K562 (cell line): ENCODE data around the gene OR7C1. TPM values are rescaled to one million over a fixed set of nuclear protein-coding genes. Genes with fewer than 3 reads are reported as not detected.
A peak's percentile ranks its signal among the peaks of the same experiment; 100 is the strongest.

Experiments
- ATAC-seq: fragments of 200-7000 bp; cut with Tn5 transposase; 3 replicates; pipeline ENCODE4 v1.9.1; 2020; ENCODE audit warnings: moderate library complexity
- BruUV-seq: library from RNA; stranded (reverse); fragments of 400-500 nt; replicated peaks from 2 replicates; lab custom pipeline; 2021; lab: Mats Ljungman, UMichigan
- CTCF ChIA-PET: fragments of 300-600 bp; formaldehyde crosslinking; extraction: SDS; loops from one replicate; lab custom pipeline; 2021; ENCODE audit warnings: low intra/inter-chr PET ratio; lab: Yijun Ruan, JAX
- POLR2A ChIA-PET: fragments of 300-600, 350-650 bp; sonication (Branson Sonifier 250); formaldehyde crosslinking; extraction: SDS; loops from one replicate; lab custom pipeline; 2021; ENCODE audit warnings: antibody characterized with exemption, inconsistent platforms; lab: Yijun Ruan, JAX
- DNase-seq, 4 experiments: peaks; one replicate each; pipeline versions ENCODE4 v3.0.0 to v3.0.0-alpha.2; 2011 to 2018; ENCODE audit warnings: low spot score in 3 of 4, mixed read lengths in 3 of 4; ENCODE audit errors: extremely low read depth in 1 of 4
- FAIRE-seq: peaks from 2 replicates; lab custom pipeline; 2011; peaks lifted over from hg19 to GRCh38; lab: Jason Lieb, UNC
- H2AFZ ChIP-seq: 2 replicates; pipeline ENCODE4 v1.6.0; 2011; ENCODE audit warnings: low read depth, low read length, control low read depth, inconsistent platforms
- H3K27ac ChIP-seq: fragments of 200-600 bp; 3 replicates; pipeline ENCODE4 v1.8.0; 2011; ENCODE audit warnings: low read depth, mild to moderate bottlenecking, control low read depth, inconsistent platforms, low read length, moderate library complexity, mixed read lengths; ENCODE audit errors: extremely low read depth
- H3K27me3 ChIP-seq, 2 experiments: fragments of 300-600 bp in 1 of 2; 2 replicates in 1 of 2; 3 replicates in 1 of 2; pipeline versions ENCODE4 v1.6.0 to v1.8.0; 2011; ENCODE audit warnings: inconsistent platforms in 2 of 2, low read length in 2 of 2, mild to moderate bottlenecking in 1 of 2, mixed read lengths in 1 of 2, moderate library complexity in 1 of 2; ENCODE audit not compliant: control insufficient read depth in 2 of 2, insufficient read depth in 2 of 2
- H3K36me3 ChIP-seq: fragments of 300-600 bp; 3 replicates; pipeline ENCODE4 v1.8.0; 2011; ENCODE audit warnings: mild to moderate bottlenecking, low read length, inconsistent platforms; ENCODE audit not compliant: control insufficient read depth, insufficient read depth
- H3K4me1 ChIP-seq, 2 experiments: fragments of 200-600 bp in 1 of 2; replicated peaks in 1 of 2; 2 replicates in 1 of 2; 3 replicates in 1 of 2; pipeline versions ENCODE4 v1.5.1 to v1.8.0; 2011; ENCODE audit warnings: inconsistent platforms in 2 of 2, low read length in 2 of 2, mild to moderate bottlenecking in 1 of 2, mixed read lengths in 1 of 2, moderate library complexity in 1 of 2; ENCODE audit not compliant: control insufficient read depth in 2 of 2, insufficient read depth in 2 of 2
- H3K4me2 ChIP-seq: 2 replicates; pipeline ENCODE4 v1.6.1; 2011; ENCODE audit warnings: low read length, control low read depth, inconsistent platforms, mixed read lengths; ENCODE audit not compliant: insufficient read depth
- H3K4me3 ChIP-seq: fragments of 200-600 bp; sonication (generic), shearing (Covaris generic); 2 replicates; pipeline ENCODE4 v1.5.1; 2016; ENCODE audit warnings: control low read depth, inconsistent platforms
- H3K79me2 ChIP-seq: fragments of 200-600 bp; 3 replicates; pipeline ENCODE4 v1.8.0; 2011; ENCODE audit warnings: low read length, inconsistent platforms; ENCODE audit not compliant: control insufficient read depth, insufficient read depth
- H3K9ac ChIP-seq, 2 experiments: 2 replicates each; pipeline versions ENCODE4 v1.6.0 to v1.6.1; 2011; ENCODE audit warnings: low read depth in 2 of 2, low read length in 2 of 2, control low read depth in 1 of 2, inconsistent platforms in 1 of 2, mild to moderate bottlenecking in 1 of 2, mixed read lengths in 1 of 2; ENCODE audit not compliant: insufficient read depth in 1 of 2
- H3K9me1 ChIP-seq: one replicate; pipeline ENCODE4 v1.6.0; 2011; ENCODE audit warnings: inconsistent platforms, mild to moderate bottlenecking, low read length, moderate library complexity; ENCODE audit not compliant: control insufficient read depth, insufficient read depth
- H3K9me3 ChIP-seq: replicated peaks from 2 replicates; pipeline ENCODE4 v1.5.1; 2011; ENCODE audit warnings: low read depth, low read length, inconsistent platforms; ENCODE audit not compliant: control insufficient read depth, insufficient read depth
- H4K20me1 ChIP-seq: replicated peaks from 2 replicates; pipeline ENCODE4 v1.6.1; 2011; ENCODE audit warnings: low read length, inconsistent platforms, mixed read lengths; ENCODE audit not compliant: control insufficient read depth, insufficient read depth
- ATF1 ChIP-seq, 2 experiments: fragments of 450-650 bp in 1 of 2; IDR thresholded peaks; 2 replicates each; pipeline ENCODE4 v1.6.1; 2016; ENCODE audit warnings: missing compliant biosample characterization in 1 of 2, missing genetic modification characterization in 1 of 2
- NCOR1 ChIP-seq: fragments of 450-650 bp; IDR thresholded peaks from 2 replicates; pipeline ENCODE4 v1.6.1; 2016; ENCODE audit warnings: mild to moderate bottlenecking, moderate library complexity
- NRF1 ChIP-seq, 2 experiments: fragments of 450-650 bp; IDR thresholded peaks in 1 of 2; conservative IDR thresholded peaks in 1 of 2; 2 replicates each; pipeline ENCODE4 v1.6.1; 2014; ENCODE audit warnings: mild to moderate bottlenecking in 2 of 2
- REST ChIP-seq, 2 experiments: fragments of 450-650 bp; formaldehyde crosslinking in 1 of 2; IDR thresholded peaks; 2 replicates each; pipeline versions ENCODE4 v1.4.0 to v1.6.1; 2014 to 2020; ENCODE audit warnings: mild to moderate bottlenecking in 2 of 2, borderline replicate concordance in 1 of 2, low read depth in 1 of 2
- RFX7 ChIP-seq: fragments of 250-450 bp; sonication (Bioruptor Pico); IDR thresholded peaks from 2 replicates; pipeline ENCODE4 v1.5.1; 2021; ENCODE audit warnings: mild to moderate bottlenecking
- YY1 ChIP-seq, 3 experiments: IDR thresholded peaks; 2 replicates each; pipeline ENCODE4 v1.6.1; 2011; ENCODE audit warnings: low read length in 2 of 3, mild to moderate bottlenecking in 2 of 3, moderate library complexity in 2 of 3, borderline replicate concordance in 1 of 3, control low read depth in 1 of 3, low read depth in 1 of 3; ENCODE audit not compliant: insufficient read depth in 3 of 3, insufficient replicate concordance in 2 of 3, control insufficient read depth in 1 of 3, insufficient read length in 1 of 3; ENCODE audit errors: extremely low read depth in 1 of 3
- WGBS: fragments of 100-300 bp; shearing (Covaris generic); methylation state at CpG from one replicate; pipeline ENCODE4 v1.1.6; 2016; ENCODE audit warnings: low coverage, mixed read lengths; ENCODE audit not compliant: insufficient coverage; ENCODE audit errors: missing lambda C conversion rate; 5-methylcytosine and 5-hydroxymethylcytosine counted together
- in situ Hi-C: fragments of 300-500 bp; cut with MboI; formaldehyde crosslinking; loops from 4 replicates; pipeline ENCODE4 v1.15.0; 2018; ENCODE audit warnings: inconsistent platforms, mixed read lengths
- intact Hi-C: fragments of 100-400 bp; cut with micrococcal nuclease; formaldehyde crosslinking; loops from 2 replicates; pipeline ENCODE4 v1.14.2; 2022
- polyA plus RNA-seq, 8 experiments: library from polyadenylated mRNA; depleted of rRNA in 4 of 8; stranded (reverse) in 5 of 8; unstranded in 3 of 8; fragments of >200 nt; fragmentation: Nextera tagmentation in 2 of 8; fragmentation: Illumina TruSeq in 1 of 8; extraction: Ambion mirVana in 2 of 8; extraction: Trizol in 1 of 8; gene quantifications; 2 replicates each; pipeline versions ENCODE4 v1.2.1 to v1.2.3, GENCODE V29; 2011 to 2014; ENCODE audit warnings: inconsistent platforms in 1 of 8, missing spikeins in 1 of 8
- total RNA-seq, 7 experiments: library from RNA; depleted of rRNA in 6 of 7; stranded (reverse); fragments of >200 nt in 6 of 7; fragmentation: Illumina TruSeq in 2 of 7; extraction: Trizol in 2 of 7; gene quantifications; 2 replicates each; pipeline versions ENCODE4 v1.2.1 to v1.2.3, GENCODE V29; 2011 to 2021; ENCODE audit warnings: low replicate concordance in 1 of 7
- TF ChIP-seq, protein P1 (sequence below): fragments of 450-650 bp; formaldehyde crosslinking; IDR thresholded peaks from 2 replicates; pipeline ENCODE4 v1.4.0; 2020; ENCODE audit warnings: mild to moderate bottlenecking, moderate library complexity

OR7C1 gene
- total and polyA plus RNA-seq, 9 of the 15 experiments (the other 6 are each of a cell fraction or from before 2014, with no cell fraction given), result 0.01 to 0.18 (median 0.10) TPM; not detected in 1

DNA sequence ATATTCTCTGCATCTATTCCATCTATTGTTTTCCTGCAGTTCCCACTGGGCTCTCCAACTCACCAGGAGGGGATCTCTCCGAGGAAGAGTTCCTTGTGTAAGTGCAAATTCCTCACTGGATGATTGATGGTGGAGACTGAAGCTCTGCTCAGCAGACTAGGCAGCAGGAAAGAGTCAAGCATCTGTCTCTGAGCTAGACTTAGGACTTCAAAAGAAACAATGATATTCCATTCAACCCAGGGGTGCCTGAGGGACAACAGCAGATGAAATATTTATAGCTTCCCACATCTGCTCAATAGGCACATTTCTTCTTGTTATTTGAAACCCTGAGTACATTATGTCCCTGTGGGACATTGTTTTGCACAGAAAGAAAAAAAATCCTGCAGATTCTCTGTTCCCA, at the start of gene OR7C1, which contains the start of gene OR7A5 (continued):
- TF ChIP-seq YY1 (IDR thresholded peaks at IDR 0.05; ENCODE audit: borderline replicate concordance in 1 of 3, control insufficient read depth in 1 of 3, extremely low read depth in 1 of 3, insufficient read depth in 3 of 3, insufficient read length in 1 of 3, insufficient replicate concordance in 2 of 3, low read depth in 1 of 3, low read length in 2 of 3) (no peak), ATF1 (CRISPR knock-in tag; IDR thresholded peaks at IDR 0.05) (no peak), ATF1 (tag; IDR thresholded peaks at IDR 0.05) (no peak), NRF1 (conservative IDR thresholded peaks at IDR 0.05 in 1 of 2, IDR thresholded peaks at IDR 0.05 in 1 of 2) (no peak), RFX7 (CRISPR knock-in tag) (no peak)

- Histone ChIP-seq H2AFZ (no peak overlapping the region), H3K27ac (no peak overlapping the region), H3K4me2 (no peak overlapping the region), H3K36me3 (no peaks in the 10 kb centered on the region), H3K9me1 (no peaks in the 10 kb centered on the region), H3K4me3 (no peak overlapping the region), H3K9ac (no peak overlapping the region), H3K27me3 (0 out of 5 replicates have a peak, but pooled peaks cover 0 to 3% of the 10 kb centered on the region in 2 experiments), H3K79me2 (no peaks in the 10 kb centered on the region), H3K9me3 (peaks cover 2% of the 10 kb centered on the region; the same call in 1 of the 2 replicates), H4K20me1 (no peaks in the 10 kb centered on the region), H3K4me1 (no peaks in the 10 kb centered on the region)
- ChIA-PET POLR2A (no interaction called here), CTCF (interaction anchor here (1.2 kb wide), 1 partner anchor 279 kb away, joined by 7 read pairs; no protein-coding TSS in a partner anchor)
- no TSS peak for BruUV-seq
- no peak for FAIRE-seq
- 1% methylated on average over 4 of the region's 4 CpGs for WGBS
- intact Hi-C loops, result no loop called here
- 0 out of 3 replicates have a peak, but pooled peaks have one; percentile 27 for ATAC-seq
- in situ Hi-C loops, result loop anchor here (25.0 kb wide), 1 partner anchor 691 kb away; no protein-coding TSS in a partner anchor
- DNase-seq, result peak; percentile 21 to 29 (median 28)
- TF ChIP-seq NCOR1 (0 out of 2 replicates have a peak, but pooled peaks have one; percentile 20), REST (IDR thresholded peaks at IDR 0.05; ENCODE audit: borderline replicate concordance) (peak; percentile 71; the same call in 1 of the 2 replicates), REST (CRISPR knock-in tag; IDR thresholded peaks at IDR 0.05; ENCODE audit: low read depth) (no peak)
- TF ChIP-seq, protein P1, sequence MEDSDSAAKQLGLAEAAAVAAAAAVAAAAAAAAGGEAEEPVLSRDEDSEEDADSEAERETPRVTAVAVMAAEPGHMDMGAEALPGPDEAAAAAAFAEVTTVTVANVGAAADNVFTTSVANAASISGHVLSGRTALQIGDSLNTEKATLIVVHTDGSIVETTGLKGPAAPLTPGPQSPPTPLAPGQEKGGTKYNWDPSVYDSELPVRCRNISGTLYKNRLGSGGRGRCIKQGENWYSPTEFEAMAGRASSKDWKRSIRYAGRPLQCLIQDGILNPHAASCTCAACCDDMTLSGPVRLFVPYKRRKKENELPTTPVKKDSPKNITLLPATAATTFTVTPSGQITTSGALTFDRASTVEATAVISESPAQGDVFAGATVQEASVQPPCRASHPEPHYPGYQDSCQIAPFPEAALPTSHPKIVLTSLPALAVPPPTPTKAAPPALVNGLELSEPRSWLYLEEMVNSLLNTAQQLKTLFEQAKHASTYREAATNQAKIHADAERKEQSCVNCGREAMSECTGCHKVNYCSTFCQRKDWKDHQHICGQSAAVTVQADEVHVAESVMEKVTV (CRISPR knock-in tag), result peak; percentile 58
Measured at GRCh38 chr19:14871619-14872230, 36.7 kb upstream of the OR7C1 start.
